ENCODE results near the gene TAF4B. TPM values are rescaled to one million over a fixed set of nuclear protein-coding genes. Genes with fewer than 3 reads are reported as not detected.

TAF4B gene
- 2.3 and 3.1 TPM in 2 replicates for total RNA-seq

GRCh38 chr18:26226229-26227050 lies at the start of gene TAF4B:
Gene TAF4B, plus strand, starts transcription at chr18:26226445. Its CDS starts 489 bp downstream, at chr18:26226934.

Other genes with a start within 250 kb of the TAF4B start
- gene SS18, start 135.8 kb upstream of the TAF4B start, total RNA-seq = 108 and 139 TPM in 2 replicates
- not detected in 2 replicates for gene PSMA8, start 92.6 kb upstream of the TAF4B start, total RNA-seq

All from uterine smooth muscle cell (primary cell).